ENCODE measurements around the gene ZFC3H1. TPM values are rescaled to one million over a fixed set of nuclear protein-coding genes. Genes with fewer than 3 reads are reported as not detected.

The ZFC3H1 gene
- total and polyA plus RNA-seq, 9 of the 15 experiments (the other 6 are each of a cell fraction or from before 2014, with no cell fraction given), result 14.8 to 80.5 (median 22.1) TPM

- Histone ChIP-seq H3K36me3 (ENCODE audit: control insufficient read depth, insufficient read depth, low read length) (no peaks in the 10 kb centered on the region), H3K79me2 (ENCODE audit: control insufficient read depth, insufficient read depth, low read length) (no peaks in the 10 kb centered on the region), H3K4me2 (ENCODE audit: insufficient read depth, low read length) (no peak overlapping the region), H3K9me3 (replicated peaks; ENCODE audit: control insufficient read depth, insufficient read depth, low read depth, low read length) (no peaks in the 10 kb centered on the region), H3K27me3 (ENCODE audit: control insufficient read depth in 2 of 2, insufficient read depth in 2 of 2, low read length in 2 of 2) (no peaks in the 10 kb centered on the region), H3K4me1 (replicated peaks in 1 of 2; ENCODE audit: control insufficient read depth in 2 of 2, insufficient read depth in 2 of 2, low read length in 2 of 2) (no peaks in the 10 kb centered on the region; a peak in 1 of 5 replicates), H2AFZ (ENCODE audit: low read depth, low read length) (peak overlapping the region; percentile 75), H3K9ac (ENCODE audit: insufficient read depth in 1 of 2, low read depth in 2 of 2, low read length in 2 of 2) (no peak overlapping the region), H3K4me3 (no peak overlapping the region), H3K27ac (ENCODE audit: extremely low read depth, low read depth, low read length) (no peak overlapping the region), H4K20me1 (replicated peaks; ENCODE audit: control insufficient read depth, insufficient read depth, low read length) (no peaks in the 10 kb centered on the region), H3K9me1 (ENCODE audit: control insufficient read depth, insufficient read depth, low read length) (no peaks in the 10 kb centered on the region)
- ChIA-PET POLR2A (interaction anchor here (0.6 to 1.3 kb wide), 2 partner anchors 11 to 128 kb away, joined by 3 to 4 read pairs; no protein-coding TSS in a partner anchor), CTCF (ENCODE audit: low intra/inter-chr PET ratio) (no interaction called here)
- intact Hi-C loops (cut with micrococcal nuclease), result no loop called here
- FAIRE-seq, result no peak
- no TSS peak for BruUV-seq (replicated peaks)
- peak; percentile 35; the same call in 2 of the 3 replicates for ATAC-seq
- no peak for DNase-seq (ENCODE audit: extremely low read depth in 1 of 4, low spot score in 3 of 4)
- in situ Hi-C loops (cut with MboI), result no loop called here
- WGBS (ENCODE audit: insufficient coverage, low coverage, missing lambda C conversion rate), result 47% methylated on average over 3 of the region's 3 CpGs
- no peak for TF ChIP-seq EZH2 (IDR thresholded peaks at IDR 0.05; ENCODE audit: borderline replicate concordance, low read depth, low read length)
- no peak for TF ChIP-seq RHOXF2B (CRISPR knock-in tag; conservative IDR thresholded peaks at IDR 0.05)
- no peak for TF ChIP-seq HLTF (IDR thresholded peaks at IDR 0.05)
- no peak for TF ChIP-seq PBX2 (CRISPR knock-in tag; IDR thresholded peaks at IDR 0.05; ENCODE audit: low read depth)
- TF ChIP-seq PBX2 (tag; conservative IDR thresholded peaks at IDR 0.05; ENCODE audit: low read depth), result no peak
- no peak for TF ChIP-seq ZNF354B (CRISPR knock-in tag; IDR thresholded peaks at IDR 0.05)
- no peak for TF ChIP-seq ZNF23 (CRISPR knock-in tag; IDR thresholded peaks at IDR 0.05)
- TF ChIP-seq CHAMP1 (IDR thresholded peaks at IDR 0.05), result no peak
- no peak for TF ChIP-seq SREBF2 (CRISPR knock-in tag; IDR thresholded peaks at IDR 0.05)
- TF ChIP-seq SMAD1 (IDR thresholded peaks at IDR 0.05; ENCODE audit: low read depth, low read length, partially characterized antibody), result no peak
- no peak for TF ChIP-seq CCNT2 (IDR thresholded peaks at IDR 0.05; ENCODE audit: borderline replicate concordance, extremely low read depth, insufficient read length, low read depth, low read length)
- TF ChIP-seq ZFP36 (IDR thresholded peaks at IDR 0.05; ENCODE audit: low read depth, low read length, partially characterized antibody), result no peak
Measured at GRCh38 chr12:71576496-71576895, 87.2 kb downstream of the ZFC3H1 start.

Data from K562 (cell line).